ENCODE data around the gene BTBD3. TPM values are rescaled to one million over a fixed set of nuclear protein-coding genes. Genes with fewer than 3 reads are reported as not detected.

The BTBD3 gene
- total RNA-seq, 1 donor from 2014 or later: 28.3 TPM

DNA sequence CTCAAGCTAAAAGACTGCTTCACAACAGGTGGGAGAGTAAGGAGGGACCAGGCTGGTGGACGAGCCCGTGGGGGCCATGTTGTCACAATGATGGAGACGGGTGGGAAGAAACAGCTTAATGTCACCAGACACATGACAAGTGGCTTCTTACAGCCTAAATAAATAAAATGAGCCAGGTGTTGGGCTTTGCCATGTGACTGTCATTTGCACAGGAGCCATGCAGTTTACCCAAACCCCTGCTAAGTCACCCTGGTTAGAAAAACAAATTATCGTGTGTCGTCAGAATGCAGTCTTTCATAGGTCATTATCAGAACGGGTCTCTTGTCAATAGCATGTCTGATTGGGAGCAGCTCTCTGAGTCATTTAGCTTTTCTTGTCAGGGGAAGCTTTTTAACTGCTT is 18.5 kb downstream of the BTBD3 start:
- Histone ChIP-seq H3K27ac (replicated peaks) (no peak overlapping the region), H3K4me1 (no peaks in the 10 kb centered on the region), H3K27me3 (ENCODE audit: low read depth) (no peaks in the 10 kb centered on the region), H3K36me3 (no peaks in the 10 kb centered on the region), H3K9me3 (replicated peaks) (no peaks in the 10 kb centered on the region), H3K4me3 (no peak overlapping the region)
- intact Hi-C loops (cut with micrococcal nuclease): no loop called here
- TF ChIP-seq CTCF (IDR thresholded peaks at IDR 0.05; ENCODE audit: borderline replicate concordance): no peak
- DNase-seq: no peak

GRCh38 chr20:11937230-11937629 is 19.5 kb downstream of the BTBD3 start:
- no peaks in the 10 kb centered on the region for H3K36me3 ChIP-seq
- no peak overlapping the region for H3K4me3 ChIP-seq
- H3K4me1 ChIP-seq: no peaks in the 10 kb centered on the region
- no peak overlapping the region for H3K27ac ChIP-seq (replicated peaks)
- H3K27me3 ChIP-seq (ENCODE audit: low read depth): no peaks in the 10 kb centered on the region
- H3K9me3 ChIP-seq (replicated peaks): no peaks in the 10 kb centered on the region
- no peak for TF ChIP-seq CTCF (IDR thresholded peaks at IDR 0.05; ENCODE audit: borderline replicate concordance)
- intact Hi-C loops (cut with micrococcal nuclease): no loop called here
- DNase-seq: no peak

DNA sequence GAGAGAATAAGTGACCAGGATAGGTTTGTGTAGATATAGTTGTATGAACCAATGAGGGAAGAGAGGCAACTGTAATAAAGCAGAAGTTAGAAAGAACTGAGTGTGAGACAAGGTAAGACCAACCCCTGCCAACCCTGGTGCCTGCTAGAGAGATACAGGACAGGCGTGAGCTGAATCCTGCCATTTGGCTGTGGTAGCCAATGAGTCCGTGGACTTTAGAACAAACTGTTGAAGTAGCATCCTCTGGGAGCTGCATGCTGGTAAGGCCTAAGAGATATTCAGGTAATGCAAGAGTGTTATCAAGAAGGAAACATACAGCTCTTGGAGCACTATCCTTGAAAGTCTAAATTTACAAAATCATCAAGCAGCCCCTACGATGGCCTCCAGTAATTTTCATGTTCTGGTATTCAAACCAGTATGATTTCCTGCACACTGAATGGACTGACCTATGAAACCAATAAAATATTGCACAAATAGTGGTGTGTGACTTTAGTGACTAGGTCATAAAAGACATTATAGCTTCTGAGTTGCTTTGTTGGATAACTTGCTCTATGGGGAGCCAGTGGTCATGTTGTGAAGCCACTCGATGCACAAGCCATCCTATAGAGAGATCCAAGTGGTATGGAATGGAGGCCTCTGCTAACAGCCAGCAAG is 24.0 kb downstream of the BTBD3 start:
- no peak overlapping the region for H3K4me3 ChIP-seq
- no peak for TF ChIP-seq CTCF (IDR thresholded peaks at IDR 0.05; ENCODE audit: borderline replicate concordance)
- H3K27ac ChIP-seq (replicated peaks): no peak overlapping the region
- H3K27me3 ChIP-seq (ENCODE audit: low read depth): no peaks in the 10 kb centered on the region
- peaks cover 5% of the 10 kb centered on the region for H3K9me3 ChIP-seq (replicated peaks)
- intact Hi-C loops (cut with micrococcal nuclease): no loop called here
- no peaks in the 10 kb centered on the region for H3K36me3 ChIP-seq
- no peak for DNase-seq
- no peaks in the 10 kb centered on the region for H3K4me1 ChIP-seq

DNA sequence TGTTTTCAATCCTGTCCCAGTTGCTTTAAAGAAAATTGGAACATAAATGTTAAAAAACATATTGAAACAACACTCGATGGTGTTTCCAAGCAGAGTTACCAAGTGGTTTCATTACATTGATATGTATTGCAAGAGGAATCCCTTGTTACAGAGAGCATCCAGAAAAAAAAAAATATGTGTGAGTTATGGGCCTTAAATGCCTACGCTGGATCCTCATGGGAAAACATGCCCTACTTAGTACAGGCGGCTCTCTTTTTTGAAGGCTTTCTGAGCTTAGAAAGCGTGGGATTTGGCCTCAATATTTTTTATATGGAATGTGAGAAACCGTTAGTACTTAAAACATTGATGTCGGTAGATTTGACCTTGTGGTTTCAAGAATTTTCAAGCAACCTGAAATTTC is 26.1 kb downstream of the BTBD3 start:
- H3K27me3 ChIP-seq (ENCODE audit: low read depth): no peaks in the 10 kb centered on the region
- no peaks in the 10 kb centered on the region for H3K36me3 ChIP-seq
- DNase-seq: no peak
- no peak for TF ChIP-seq CTCF (IDR thresholded peaks at IDR 0.05; ENCODE audit: borderline replicate concordance)
- H3K9me3 ChIP-seq (replicated peaks): peaks cover 5% of the 10 kb centered on the region
- H3K4me3 ChIP-seq: no peak overlapping the region
- no peak overlapping the region for H3K27ac ChIP-seq (replicated peaks)
- intact Hi-C loops (cut with micrococcal nuclease): no loop called here
- no peaks in the 10 kb centered on the region for H3K4me1 ChIP-seq

DNA sequence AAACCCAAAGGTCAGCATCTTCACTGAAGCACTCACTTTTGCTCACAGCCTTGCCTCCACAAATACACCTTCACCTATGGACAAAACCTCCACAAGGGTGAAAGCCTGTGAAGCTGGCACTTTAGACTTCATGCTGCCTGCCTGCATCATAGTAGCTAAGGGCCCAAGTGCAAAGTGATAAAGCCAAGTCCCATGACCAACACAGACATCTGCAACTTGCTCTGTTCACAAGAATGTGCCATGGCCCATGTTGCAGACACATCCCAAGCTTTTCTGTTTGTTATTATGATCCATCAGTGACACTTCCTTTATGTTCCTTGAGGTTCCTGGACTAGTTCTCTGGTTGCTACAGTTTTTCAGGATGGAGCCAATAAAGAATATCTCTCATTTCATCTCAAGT is 31.1 kb downstream of the BTBD3 start:
- Histone ChIP-seq H3K4me1 (no peaks in the 10 kb centered on the region), H3K36me3 (no peaks in the 10 kb centered on the region), H3K27ac (replicated peaks) (no peak overlapping the region), H3K9me3 (replicated peaks) (peaks cover 5% of the 10 kb centered on the region), H3K27me3 (ENCODE audit: low read depth) (no peaks in the 10 kb centered on the region), H3K4me3 (no peak overlapping the region)
- TF ChIP-seq CTCF (IDR thresholded peaks at IDR 0.05; ENCODE audit: borderline replicate concordance): no peak
- DNase-seq: no peak
- intact Hi-C loops (cut with micrococcal nuclease): no loop called here
